Ovary (tissue), 3 donors: ENCODE measurements around the gene PCDHGA1.

Experiments
- EP300 ChIP-seq: sonication (generic); formaldehyde crosslinking; IDR thresholded peaks from one replicate; pipeline ENCODE4 v1.6.1; 2017; ENCODE audit warnings: antibody characterized with exemption
- TF ChIP-seq, protein P1 (sequence below), 3 donors: fragments of 450-650 bp in 2 of 3; fragments of 200-600 bp in 1 of 3; IDR thresholded peaks; one replicate each; pipeline versions ENCODE4 v1.5.1 to v1.8.0; 2016 to 2022; ENCODE audit warnings: antibody characterized with exemption in 3 of 3, mild to moderate bottlenecking in 1 of 3
- donor health status: DM: no; HTN: no; CAD: no.

DNA sequence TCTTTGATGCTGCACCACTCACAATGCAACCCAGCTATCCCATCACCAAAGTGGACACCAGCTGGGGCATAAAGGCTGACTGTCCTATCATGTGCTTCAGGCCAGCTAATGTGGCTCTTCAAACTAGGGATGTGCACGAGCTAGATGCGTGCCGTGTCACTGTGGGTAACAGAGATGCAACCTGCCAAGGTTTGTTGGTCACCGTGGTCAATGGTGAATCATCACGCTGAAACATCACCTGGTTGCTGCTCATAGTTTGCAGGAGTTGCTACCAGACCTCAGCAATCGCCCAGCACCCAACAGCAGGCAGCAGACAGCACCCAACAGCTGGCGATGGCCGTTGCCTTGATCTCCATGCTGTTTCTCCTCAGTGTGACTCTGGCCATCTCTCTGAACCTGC is 2.1 kb upstream of the PCDHGA1 start:
- TF ChIP-seq, protein P1, sequence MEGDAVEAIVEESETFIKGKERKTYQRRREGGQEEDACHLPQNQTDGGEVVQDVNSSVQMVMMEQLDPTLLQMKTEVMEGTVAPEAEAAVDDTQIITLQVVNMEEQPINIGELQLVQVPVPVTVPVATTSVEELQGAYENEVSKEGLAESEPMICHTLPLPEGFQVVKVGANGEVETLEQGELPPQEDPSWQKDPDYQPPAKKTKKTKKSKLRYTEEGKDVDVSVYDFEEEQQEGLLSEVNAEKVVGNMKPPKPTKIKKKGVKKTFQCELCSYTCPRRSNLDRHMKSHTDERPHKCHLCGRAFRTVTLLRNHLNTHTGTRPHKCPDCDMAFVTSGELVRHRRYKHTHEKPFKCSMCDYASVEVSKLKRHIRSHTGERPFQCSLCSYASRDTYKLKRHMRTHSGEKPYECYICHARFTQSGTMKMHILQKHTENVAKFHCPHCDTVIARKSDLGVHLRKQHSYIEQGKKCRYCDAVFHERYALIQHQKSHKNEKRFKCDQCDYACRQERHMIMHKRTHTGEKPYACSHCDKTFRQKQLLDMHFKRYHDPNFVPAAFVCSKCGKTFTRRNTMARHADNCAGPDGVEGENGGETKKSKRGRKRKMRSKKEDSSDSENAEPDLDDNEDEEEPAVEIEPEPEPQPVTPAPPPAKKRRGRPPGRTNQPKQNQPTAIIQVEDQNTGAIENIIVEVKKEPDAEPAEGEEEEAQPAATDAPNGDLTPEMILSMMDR (IDR thresholded peaks at IDR 0.05) = no peak
- no peak for TF ChIP-seq EP300
